GM12878 (cell line): ENCODE data around the gene RNPEP. TPM values are rescaled to one million over a fixed set of nuclear protein-coding genes. Genes with fewer than 3 reads are reported as not detected.

Source experiments
- ATAC-seq: fragments of 200-7000 bp; cut with Tn5 transposase; 3 replicates; pipeline ENCODE4 v1.9.1; 2020; ENCODE audit warnings: mild to moderate bottlenecking, moderate library complexity
- BruUV-seq: library from RNA; stranded (reverse); fragments of 400-500 nt; replicated peaks from 2 replicates; lab custom pipeline; 2021; lab: Mats Ljungman, UMichigan
- CTCF ChIA-PET: fragments of 300-600 bp; sonication (Branson Sonifier 250); formaldehyde crosslinking; extraction: SDS; loops from one replicate; lab custom pipeline; 2021; ENCODE audit warnings: inconsistent platforms; lab: Yijun Ruan, JAX
- POLR2A ChIA-PET: fragments of 350-600 bp; formaldehyde crosslinking; extraction: SDS; loops from one replicate; lab custom pipeline; 2021; ENCODE audit warnings: inconsistent platforms; lab: Charles Lee
- RAD21 ChIA-PET: fragments of 300-600 bp; sonication (Branson Sonifier 250); formaldehyde crosslinking; loops from one replicate; lab custom pipeline; 2023; ENCODE audit warnings: antibody characterized with exemption; ENCODE audit not compliant: unreplicated experiment; lab: Charles Lee
- SMC1A ChIA-PET: fragments of 300-600 bp; sonication (Branson Sonifier 250); formaldehyde crosslinking; loops from one replicate; lab custom pipeline; 2023; ENCODE audit not compliant: unreplicated experiment, uncharacterized antibody; lab: Charles Lee
- DNase-seq: peaks from one replicate; pipeline ENCODE4 v3.0.0-alpha.2; 2011; ENCODE audit warnings: low read depth, low spot score
- FAIRE-seq: peaks from 3 replicates; lab custom pipeline; 2011; peaks lifted over from hg19 to GRCh38; lab: Jason Lieb, UNC
- H2AFZ ChIP-seq: 2 replicates; pipeline ENCODE4 v1.6.0; 2011; ENCODE audit warnings: low read depth, low read length, control low read depth; ENCODE audit not compliant: control insufficient read depth
- H3K27ac ChIP-seq: 2 replicates; pipeline ENCODE4 v1.5.1; 2011; ENCODE audit warnings: control low read depth; ENCODE audit not compliant: control insufficient read depth, insufficient read depth
- H3K27me3 ChIP-seq, 2 experiments: replicated peaks in 1 of 2; 2 replicates each; pipeline versions ENCODE4 v1.6.0 to v1.6.1; 2011; ENCODE audit warnings: low read length in 1 of 2; ENCODE audit not compliant: control insufficient read depth in 2 of 2, insufficient read depth in 2 of 2
- H3K36me3 ChIP-seq, 2 experiments: 2 replicates each; pipeline ENCODE4 v1.5.1; 2011; ENCODE audit warnings: low read length in 1 of 2; ENCODE audit not compliant: control insufficient read depth in 2 of 2, insufficient read depth in 2 of 2
- H3K4me1 ChIP-seq: 2 replicates; pipeline ENCODE4 v1.6.1; 2011; ENCODE audit warnings: mild to moderate bottlenecking, low read length, moderate library complexity, mixed read lengths; ENCODE audit not compliant: control insufficient read depth, insufficient read depth
- H3K4me2 ChIP-seq: 2 replicates; pipeline ENCODE4 v1.6.0; 2011; ENCODE audit warnings: control low read depth; ENCODE audit not compliant: control insufficient read depth, insufficient read depth
- H3K4me3 ChIP-seq: fragments of 200-600 bp; sonication (generic); 2 replicates; pipeline ENCODE4 v1.5.1; 2016
- H3K79me2 ChIP-seq: 2 replicates; pipeline ENCODE4 v1.6.0; 2011; ENCODE audit warnings: low read length; ENCODE audit not compliant: control insufficient read depth, insufficient read depth
- H3K9ac ChIP-seq: 2 replicates; pipeline ENCODE4 v1.8.0; 2011; ENCODE audit warnings: low read length, control low read depth, mixed read lengths; ENCODE audit not compliant: control insufficient read depth, insufficient read depth
- H3K9me3 ChIP-seq: replicated peaks from 3 replicates; pipeline ENCODE4 v1.5.1; 2011; ENCODE audit warnings: mild to moderate bottlenecking, low read length; ENCODE audit not compliant: control insufficient read depth, insufficient read depth
- H4K20me1 ChIP-seq: 2 replicates; pipeline ENCODE4 v1.6.0; 2011; ENCODE audit not compliant: control insufficient read depth, insufficient read depth
- CHD4 ChIP-seq: fragments of 200-600 bp; sonication (generic); IDR thresholded peaks from 2 replicates; pipeline ENCODE4 v1.6.1; 2016; ENCODE audit warnings: mild to moderate bottlenecking
- EZH2 ChIP-seq: IDR thresholded peaks from 2 replicates; pipeline ENCODE4 v1.6.1; 2012; ENCODE audit warnings: low read depth, mild to moderate bottlenecking, control low read depth, inconsistent platforms, low read length, borderline replicate concordance; ENCODE audit not compliant: control insufficient read depth
- FOXM1 ChIP-seq: IDR thresholded peaks from 2 replicates; pipeline ENCODE4 v1.6.1; 2012; ENCODE audit warnings: low read depth, mild to moderate bottlenecking, inconsistent platforms, low read length, moderate library complexity
- JUND ChIP-seq: IDR thresholded peaks from 2 replicates; pipeline ENCODE4 v1.6.1; 2012; ENCODE audit warnings: low read depth, mild to moderate bottlenecking, low read length, improper control_type of control experiment, moderate library complexity
- NFXL1 ChIP-seq: fragments of 450-650 bp; IDR thresholded peaks from 2 replicates; pipeline ENCODE4 v1.6.1; 2017; ENCODE audit warnings: antibody characterized with exemption, mild to moderate bottlenecking, borderline replicate concordance
- NR2C2 ChIP-seq: IDR thresholded peaks from 2 replicates; pipeline ENCODE4 v1.6.1; 2011; ENCODE audit warnings: borderline replicate concordance, low read depth; ENCODE audit not compliant: control insufficient read depth, insufficient read length
- SMAD5 ChIP-seq: IDR thresholded peaks from 2 replicates; pipeline ENCODE4 v1.6.1; 2016; ENCODE audit warnings: antibody characterized with exemption, low read depth
- WGBS: methylation state at CpG from one replicate; pipeline ENCODE4 v1.1.6; 2016; ENCODE audit warnings: low lambda C conversion rate; ENCODE audit not compliant: insufficient replicate concordance, insufficient coverage; ENCODE audit errors: missing lambda C conversion rate; 5-methylcytosine and 5-hydroxymethylcytosine counted together
- in situ Hi-C: fragments of 300-500 bp; cut with MboI; formaldehyde crosslinking; loops from 9 replicates; pipeline ENCODE4 v1.14.3; 2018; ENCODE audit warnings: mixed read lengths
- intact Hi-C: fragments of 100-400 bp; cut with micrococcal nuclease; formaldehyde crosslinking; loops from one replicate; pipeline ENCODE4 v1.14.2; 2022; ENCODE audit not compliant: unreplicated experiment
- polyA plus RNA-seq, 11 experiments: library from polyadenylated mRNA; depleted of rRNA in 4 of 11; unstranded in 6 of 11; stranded (reverse) in 5 of 11; fragments of >200 nt; fragmentation: Nextera tagmentation in 4 of 11; fragmentation: Illumina TruSeq in 1 of 11; extraction: Ambion mirVana in 4 of 11; extraction: Trizol in 1 of 11; gene quantifications; 1 replicate in 1 of 11; 2 replicates in 10 of 11; pipeline versions ENCODE4 v1.2.1 to v1.2.3, GENCODE V29; 2011 to 2016; ENCODE audit warnings: inconsistent platforms in 2 of 11, missing spikeins in 2 of 11, low read depth in 1 of 11
- total RNA-seq, 4 experiments: library from RNA; depleted of rRNA in 3 of 4; stranded (reverse); fragments of >200 nt in 3 of 4; fragmentation: Illumina TruSeq in 1 of 4; extraction: Trizol in 1 of 4; gene quantifications; 2 replicates each; pipeline versions ENCODE4 v1.2.1 to v1.2.3, GENCODE V29; 2013 to 2021
- TF ChIP-seq, protein P1 (sequence below): fragments of 450-650 bp; IDR thresholded peaks from 2 replicates; pipeline ENCODE4 v1.6.1; 2018; ENCODE audit warnings: borderline replicate concordance, mild to moderate bottlenecking; ENCODE audit not compliant: partially characterized antibody
- TF ChIP-seq, protein P2 (sequence below): fragments of 450-650 bp; IDR thresholded peaks from 2 replicates; pipeline ENCODE4 v1.6.1; 2016; ENCODE audit warnings: mild to moderate bottlenecking
- TF ChIP-seq, protein P3 (sequence below): IDR thresholded peaks from 2 replicates; pipeline ENCODE4 v1.6.1; 2011; ENCODE audit warnings: low read depth, mild to moderate bottlenecking, low read length, moderate library complexity, borderline replicate concordance; ENCODE audit errors: extremely low read depth

Gene RNPEP
- total and polyA plus RNA-seq, 10 of the 15 experiments (the other 5 are each of a cell fraction or from before 2014, with no cell fraction given), result 18.3 to 68.2 (median 44.6) TPM

DNA sequence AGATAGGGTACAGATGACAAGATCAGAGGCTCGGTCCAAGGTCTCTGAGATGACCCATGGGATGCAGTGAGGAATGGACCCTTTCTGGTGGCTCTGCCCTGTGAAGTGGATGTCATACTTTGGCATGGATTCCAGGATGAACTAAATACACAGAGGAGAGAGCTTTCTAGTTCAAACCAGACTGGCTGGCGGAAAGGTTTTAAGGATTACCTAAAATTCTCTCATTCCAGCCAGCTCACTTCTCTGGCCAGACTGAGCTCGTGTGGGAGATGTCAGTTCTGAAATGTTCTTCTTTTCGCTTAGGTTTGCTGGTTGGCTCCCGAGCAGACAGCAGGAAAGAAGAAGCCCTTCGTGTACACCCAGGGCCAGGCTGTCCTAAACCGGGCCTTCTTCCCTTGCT lies 6.2 kb downstream of the RNPEP start:
- intact Hi-C loops (no loop called here), in situ Hi-C loops (no loop called here)
- no peak for ATAC-seq
- H3K79me2 ChIP-seq, result peaks cover 11% of the 10 kb centered on the region
- no peak overlapping the region for H3K4me2 ChIP-seq
- POLR2A ChIA-PET, result interaction anchor here (0.6 kb wide), 1 partner anchor 336 kb away, joined by 8 read pairs; no protein-coding TSS in a partner anchor
- peaks cover 4 to 9% of the 10 kb centered on the region in 2 experiments; a peak in 3 of 4 replicates for H3K36me3 ChIP-seq
- no peak for FAIRE-seq
- no peaks in the 10 kb centered on the region for H3K9me3 ChIP-seq
- no peak for DNase-seq
- H3K27me3 ChIP-seq, result no peaks in the 10 kb centered on the region
- no peak overlapping the region for H2AFZ ChIP-seq
- H3K9ac ChIP-seq, result no peak overlapping the region
- H3K4me3 ChIP-seq, result no peak overlapping the region
- SMC1A ChIA-PET, result no interaction called here
- TF ChIP-seq NR2C2, result no peak
- no peak for TF ChIP-seq FOXM1
- no peak for TF ChIP-seq JUND
- no peak for TF ChIP-seq EZH2
- TF ChIP-seq, protein P1, sequence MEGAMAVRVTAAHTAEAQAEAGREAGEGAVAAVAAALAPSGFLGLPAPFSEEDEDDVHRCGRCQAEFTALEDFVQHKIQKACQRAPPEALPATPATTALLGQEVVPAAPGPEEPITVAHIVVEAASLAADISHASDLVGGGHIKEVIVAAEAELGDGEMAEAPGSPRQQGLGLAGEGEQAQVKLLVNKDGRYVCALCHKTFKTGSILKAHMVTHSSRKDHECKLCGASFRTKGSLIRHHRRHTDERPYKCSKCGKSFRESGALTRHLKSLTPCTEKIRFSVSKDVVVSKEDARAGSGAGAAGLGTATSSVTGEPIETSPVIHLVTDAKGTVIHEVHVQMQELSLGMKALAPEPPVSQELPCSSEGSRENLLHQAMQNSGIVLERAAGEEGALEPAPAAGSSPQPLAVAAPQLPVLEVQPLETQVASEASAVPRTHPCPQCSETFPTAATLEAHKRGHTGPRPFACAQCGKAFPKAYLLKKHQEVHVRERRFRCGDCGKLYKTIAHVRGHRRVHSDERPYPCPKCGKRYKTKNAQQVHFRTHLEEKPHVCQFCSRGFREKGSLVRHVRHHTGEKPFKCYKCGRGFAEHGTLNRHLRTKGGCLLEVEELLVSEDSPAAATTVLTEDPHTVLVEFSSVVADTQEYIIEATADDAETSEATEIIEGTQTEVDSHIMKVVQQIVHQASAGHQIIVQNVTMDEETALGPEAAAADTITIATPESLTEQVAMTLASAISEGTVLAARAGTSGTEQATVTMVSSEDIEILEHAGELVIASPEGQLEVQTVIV, result no peak
- no peak for TF ChIP-seq CHD4
- no peak for TF ChIP-seq NFXL1
- TF ChIP-seq SMAD5, result no peak
- TF ChIP-seq, protein P2, sequence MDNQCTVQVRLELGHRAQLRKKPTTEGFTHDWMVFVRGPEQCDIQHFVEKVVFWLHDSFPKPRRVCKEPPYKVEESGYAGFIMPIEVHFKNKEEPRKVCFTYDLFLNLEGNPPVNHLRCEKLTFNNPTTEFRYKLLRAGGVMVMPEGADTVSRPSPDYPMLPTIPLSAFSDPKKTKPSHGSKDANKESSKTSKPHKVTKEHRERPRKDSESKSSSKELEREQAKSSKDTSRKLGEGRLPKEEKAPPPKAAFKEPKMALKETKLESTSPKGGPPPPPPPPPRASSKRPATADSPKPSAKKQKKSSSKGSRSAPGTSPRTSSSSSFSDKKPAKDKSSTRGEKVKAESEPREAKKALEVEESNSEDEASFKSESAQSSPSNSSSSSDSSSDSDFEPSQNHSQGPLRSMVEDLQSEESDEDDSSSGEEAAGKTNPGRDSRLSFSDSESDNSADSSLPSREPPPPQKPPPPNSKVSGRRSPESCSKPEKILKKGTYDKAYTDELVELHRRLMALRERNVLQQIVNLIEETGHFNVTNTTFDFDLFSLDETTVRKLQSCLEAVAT, result no peak
- TF ChIP-seq, protein P3, sequence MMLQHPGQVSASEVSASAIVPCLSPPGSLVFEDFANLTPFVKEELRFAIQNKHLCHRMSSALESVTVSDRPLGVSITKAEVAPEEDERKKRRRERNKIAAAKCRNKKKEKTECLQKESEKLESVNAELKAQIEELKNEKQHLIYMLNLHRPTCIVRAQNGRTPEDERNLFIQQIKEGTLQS, result no peak
- no peaks in the 10 kb centered on the region for H4K20me1 ChIP-seq
- RAD21 ChIA-PET, result no interaction called here
- H3K27ac ChIP-seq, result no peak overlapping the region
- CTCF ChIA-PET, result interaction anchor here (0.6 to 2.5 kb wide), 2 partner anchors 11 to 17 kb away, joined by 3 to 21 read pairs; no protein-coding TSS in a partner anchor
- 78% methylated on average over 7 of the region's 7 CpGs for WGBS
- no TSS peak for BruUV-seq
- H3K4me1 ChIP-seq, result no peaks in the 10 kb centered on the region; the same call in 1 of the 2 replicates
